Putamen (tissue), 1 donor: ENCODE results near the gene MCCC2.
A peak's percentile ranks its signal among the peaks of the same experiment; 100 is the strongest.
"Not testable (repeated sequence)": the region's sequence is repeated elsewhere in the genome, so short reads cannot be mapped to it uniquely, and the experiment has no call there.

Experiments used
- DNase-seq: peaks from one replicate; pipeline ENCODE4 v3.0.0-alpha.2; 2016; ENCODE audit warnings: low spot score

The MCCC2 gene

DNA sequence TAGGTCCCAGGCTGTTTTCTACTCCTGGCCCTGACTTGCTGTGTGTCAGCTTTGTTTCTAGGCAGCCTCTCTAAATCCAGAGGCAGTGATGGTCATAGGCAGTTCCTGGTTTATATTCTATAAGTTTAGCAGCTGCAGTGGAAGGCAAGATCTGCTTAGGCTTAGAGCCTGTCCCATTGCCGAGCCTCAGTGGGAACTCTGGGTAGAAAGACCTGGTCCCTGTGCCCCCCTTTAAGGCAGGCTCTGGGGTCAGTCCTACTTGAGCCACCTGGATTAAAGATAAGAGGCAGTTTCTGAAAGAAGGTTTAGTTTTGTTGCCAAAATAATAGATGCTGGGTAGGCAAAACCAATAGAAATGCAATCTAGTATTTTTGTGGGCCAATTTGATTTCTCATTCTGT, 13.6 kb downstream of the MCCC2 start:
- DNase-seq: no peak

DNA sequence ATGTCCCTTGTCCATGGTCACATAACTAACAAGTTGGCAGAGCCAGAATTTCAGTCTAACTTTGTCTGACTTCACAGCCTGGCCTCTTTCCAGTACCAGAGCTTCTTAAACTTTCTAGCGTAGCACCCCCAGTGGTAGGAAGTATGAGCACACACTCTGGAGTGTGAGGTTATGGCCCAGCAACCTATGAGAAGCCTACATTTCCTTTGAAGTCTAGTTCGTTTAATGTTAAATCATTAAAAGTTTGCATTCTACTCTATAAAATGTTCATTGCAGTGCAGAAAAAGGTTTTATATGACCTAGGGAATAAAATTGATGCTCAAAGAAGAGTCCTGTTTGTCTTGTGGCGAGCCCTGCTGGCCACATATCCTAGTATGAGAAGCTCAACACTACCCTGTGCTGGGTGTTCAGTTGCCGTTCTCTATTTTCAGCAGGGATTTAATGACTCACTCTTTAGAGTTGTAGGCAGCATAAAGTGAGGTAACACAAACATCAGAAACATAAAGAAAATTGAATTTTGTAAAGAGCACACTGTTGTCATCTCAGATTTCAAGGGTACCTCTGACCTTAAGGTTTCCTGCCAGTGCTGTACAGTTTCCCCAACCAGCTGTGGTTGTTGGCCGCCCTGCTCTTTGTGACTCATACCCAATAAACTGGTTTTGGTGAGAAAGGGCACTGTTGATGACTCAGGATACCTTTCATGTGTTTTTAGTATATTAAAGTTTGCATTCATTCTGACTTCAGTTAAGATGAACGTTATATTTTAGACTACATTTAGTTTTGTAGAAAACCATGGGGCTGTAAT, 14.3 kb downstream of the MCCC2 start:
- peak; percentile 37 for DNase-seq

DNA sequence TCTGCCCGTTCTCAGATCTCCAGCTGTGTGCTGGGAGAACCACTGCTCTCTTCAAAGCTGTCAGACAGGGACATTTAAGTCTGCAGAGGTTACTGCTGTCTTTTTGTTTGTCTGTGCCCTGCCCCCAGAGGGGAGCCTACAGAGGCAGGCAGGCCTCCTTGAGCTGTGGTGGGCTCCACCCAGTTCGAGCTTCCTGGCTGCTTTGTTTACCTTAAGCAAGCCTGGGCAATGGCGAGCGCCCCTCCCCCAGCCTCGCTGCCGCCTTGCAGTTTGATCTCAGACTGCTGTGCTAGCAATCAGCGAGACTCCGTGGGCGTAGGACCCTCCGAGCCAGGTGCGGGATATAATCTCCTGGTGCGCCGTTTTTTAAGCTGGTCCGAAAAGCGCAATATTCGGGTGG, 22.8 kb downstream of the MCCC2 start:
- DNase-seq: not testable (repeated sequence)

DNA sequence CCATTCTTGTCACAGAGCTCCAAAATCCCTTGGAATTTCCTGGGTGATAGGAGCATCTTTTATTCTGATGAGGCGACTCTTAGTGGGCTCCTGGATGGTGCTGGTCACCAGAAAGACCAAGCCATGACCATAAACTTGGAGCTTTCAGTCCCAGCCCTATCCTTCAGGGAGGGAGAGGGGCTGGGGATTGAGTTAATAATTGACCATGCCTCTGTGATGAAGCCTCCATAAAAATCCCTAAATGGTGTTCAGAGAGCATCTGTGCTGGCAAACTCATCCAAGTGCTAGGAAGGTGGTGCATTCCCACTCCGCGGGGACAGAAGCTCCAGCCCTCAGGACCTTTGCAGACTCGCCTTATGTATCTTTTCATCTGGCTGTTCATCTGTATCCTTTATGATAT, 28.7 kb downstream of the MCCC2 start:
- DNase-seq: no peak

GRCh38 chr5:71620630-71621029, 33.5 kb downstream of the MCCC2 start:
- no peak for DNase-seq

- peak; percentile 11 for DNase-seq
Measured at GRCh38 chr5:71621268-71621667, 34.1 kb downstream of the MCCC2 start.

DNA sequence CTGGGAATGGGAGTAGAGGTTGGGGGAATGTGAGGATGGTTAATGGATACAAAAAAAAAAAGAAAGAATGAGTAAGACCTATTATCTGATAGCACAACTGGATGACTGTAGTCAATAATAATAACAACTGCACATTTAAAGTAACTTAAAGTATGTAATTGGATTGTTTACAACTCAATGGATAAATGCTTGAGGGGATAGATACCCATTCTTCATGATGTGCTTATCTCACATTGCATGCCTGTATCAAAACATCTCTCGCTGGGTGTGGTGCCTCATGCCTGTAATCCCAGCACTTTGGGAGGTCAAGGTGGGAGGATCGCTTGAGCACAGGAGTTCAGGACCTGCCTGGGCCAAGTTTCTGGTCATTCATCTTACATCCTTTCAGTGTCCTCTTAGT, 34.6 kb downstream of the MCCC2 start:
- no peak for DNase-seq

DNA sequence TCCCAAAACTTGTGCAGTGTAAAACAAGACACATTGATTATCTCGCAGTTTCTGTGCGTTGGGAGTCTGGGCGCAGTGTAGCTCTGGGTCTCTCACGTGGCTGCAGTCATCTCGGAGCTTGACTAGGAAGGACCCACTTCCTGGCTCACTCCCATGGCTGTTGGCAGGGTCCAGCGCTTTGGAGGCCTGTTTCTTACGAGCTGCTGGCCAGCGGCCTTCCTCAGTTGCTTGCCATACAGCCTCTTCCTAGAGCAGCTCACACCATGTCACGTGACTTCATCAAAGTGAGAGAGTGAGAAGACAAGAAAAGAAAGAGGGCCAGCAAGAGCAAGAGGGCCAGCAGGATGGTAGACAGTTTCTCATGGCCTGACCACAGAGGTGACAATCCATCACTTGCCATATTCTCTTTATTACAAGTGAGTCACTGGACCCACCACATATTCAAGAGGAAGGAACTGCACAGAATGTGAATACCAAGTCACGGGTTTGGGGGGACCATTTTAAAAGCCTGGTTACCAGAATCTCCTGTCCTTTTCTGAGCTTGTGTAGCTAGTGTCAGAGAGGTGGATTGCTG, 36.2 kb downstream of the MCCC2 start:
- peak; percentile 7 for DNase-seq

DNA sequence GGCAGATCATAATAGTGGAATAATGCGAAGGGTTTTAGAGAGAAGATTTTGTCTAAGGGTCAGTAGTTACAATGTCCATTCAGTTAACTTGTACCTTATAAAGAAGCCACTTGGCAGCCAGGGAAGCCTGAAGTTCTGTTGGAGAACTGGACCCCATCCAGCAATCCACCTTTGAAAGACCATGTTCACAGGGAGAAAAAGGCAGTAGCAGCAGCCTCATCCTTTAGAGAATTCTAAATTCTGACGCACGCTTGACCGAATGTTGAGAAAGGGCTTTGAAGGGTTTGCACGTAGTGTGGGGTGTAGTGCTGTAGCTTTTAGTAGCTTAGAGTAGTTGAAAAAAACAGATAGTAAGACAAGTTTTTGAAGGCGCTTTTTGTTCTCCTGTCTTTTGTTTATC, 42.8 kb downstream of the MCCC2 start:
- no peak for DNase-seq

DNA sequence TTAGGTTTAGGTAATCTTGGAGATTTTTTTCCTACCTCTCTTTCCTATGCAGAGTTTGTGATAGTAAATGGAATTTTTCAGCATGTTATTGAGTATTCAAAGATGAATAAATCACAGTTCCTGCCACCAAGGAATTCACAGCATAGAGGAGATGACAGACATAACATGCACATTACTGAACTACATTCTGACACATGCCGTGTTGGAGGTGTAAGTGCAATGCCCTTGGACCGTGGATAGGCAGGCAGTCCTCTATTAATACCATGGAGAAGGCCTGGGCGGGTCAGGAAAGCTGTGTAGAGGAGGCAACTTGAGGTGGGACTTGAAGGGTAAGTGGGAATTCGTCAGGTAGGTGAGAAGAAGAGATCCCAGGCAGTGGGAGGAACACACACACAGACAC, 43.9 kb downstream of the MCCC2 start:
- no peak for DNase-seq

- DNase-seq: no peak
Measured at GRCh38 chr5:71632168-71632567, 45.0 kb downstream of the MCCC2 start.

DNA sequence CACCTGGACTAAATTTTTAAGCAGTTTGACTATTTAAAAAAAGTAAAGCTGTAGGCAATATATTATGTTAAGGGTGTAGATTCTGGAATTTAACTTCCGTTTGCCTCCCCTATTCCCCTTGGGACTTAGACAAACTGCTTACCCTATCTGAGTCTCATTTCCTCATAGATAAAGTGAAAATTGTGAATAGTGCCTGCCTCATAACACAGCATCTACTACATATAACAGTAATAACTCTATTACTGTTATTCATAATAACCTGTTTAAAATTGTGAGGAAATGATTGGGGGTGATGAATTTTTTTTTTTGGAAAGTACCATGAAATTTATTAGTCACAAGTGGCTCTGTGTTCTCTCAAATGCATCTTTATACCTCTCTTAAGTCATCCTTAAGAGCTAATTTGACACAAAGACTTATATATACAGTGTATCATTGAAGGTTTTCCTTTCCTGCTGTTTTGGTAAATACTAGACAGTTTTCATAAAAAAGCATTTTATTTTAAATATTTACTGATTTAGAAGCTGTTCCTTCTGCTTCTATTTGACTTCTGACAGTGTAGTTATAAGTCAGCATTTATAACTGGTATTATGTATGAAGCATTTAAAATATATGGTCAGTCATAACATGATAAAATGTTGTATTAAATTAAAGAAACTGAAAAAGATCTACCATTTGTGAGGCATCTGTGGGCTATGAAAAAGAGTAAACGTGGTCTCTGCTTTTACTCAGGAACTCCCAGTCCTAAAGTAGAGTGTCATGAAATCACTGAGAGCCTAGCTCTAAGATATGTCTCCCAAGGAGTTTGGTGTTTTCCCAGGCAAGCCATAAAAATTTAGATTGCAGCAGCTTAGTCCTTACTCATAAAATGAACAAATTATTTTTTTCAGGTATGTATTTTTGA, 46.4 kb downstream of the MCCC2 start:
- DNase-seq: no peak

- DNase-seq: no peak
Measured at GRCh38 chr5:71637133-71637532, 50.0 kb downstream of the MCCC2 start.

GRCh38 chr5:71640408-71640807, 53.3 kb downstream of the MCCC2 start:
- no peak for DNase-seq

GRCh38 chr5:71645030-71645429, 57.9 kb downstream of the MCCC2 start:
- DNase-seq: no peak

DNA sequence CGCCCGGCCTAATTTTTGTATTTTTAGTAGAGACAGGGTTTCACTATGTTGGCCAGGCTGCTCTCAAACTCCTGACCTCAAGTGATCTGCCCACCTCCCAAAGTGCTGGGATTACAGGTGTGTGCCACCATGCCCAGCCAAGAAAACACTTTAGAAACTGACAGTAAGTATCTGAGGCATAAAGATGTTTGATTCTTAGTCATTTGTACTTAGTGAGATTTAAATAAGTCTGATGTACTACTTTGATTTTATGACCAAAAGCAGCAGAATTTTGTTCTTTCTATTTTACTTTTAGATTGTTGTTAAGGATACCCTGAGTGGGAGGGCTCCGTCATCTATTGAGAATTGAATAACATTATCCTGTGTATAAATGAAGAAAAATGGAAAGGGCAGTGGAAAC, 63.8 kb downstream of the MCCC2 start:
- DNase-seq: not testable (repeated sequence)

DNA sequence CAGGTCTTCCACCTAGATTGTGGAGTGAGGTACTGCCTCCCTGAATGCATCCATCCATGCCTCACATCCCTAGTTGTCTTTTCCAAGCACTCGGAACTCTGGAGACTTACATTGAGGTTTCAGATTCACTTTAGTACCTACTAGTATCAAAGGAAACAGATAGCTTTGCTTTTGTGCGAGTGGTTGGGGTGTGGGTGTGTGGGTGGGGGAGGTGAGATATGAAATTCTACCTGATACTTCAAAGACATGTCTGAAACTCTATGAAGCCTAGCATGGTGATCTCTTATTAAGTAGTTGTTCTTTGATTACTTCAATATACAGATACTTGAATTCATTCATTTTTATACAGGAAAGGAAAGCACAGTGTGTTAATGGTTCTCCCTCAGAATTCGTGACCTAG, 64.4 kb downstream of the MCCC2 start:
- no peak for DNase-seq

GRCh38 chr5:71652349-71652748, 65.2 kb downstream of the MCCC2 start:
- no peak for DNase-seq

DNA sequence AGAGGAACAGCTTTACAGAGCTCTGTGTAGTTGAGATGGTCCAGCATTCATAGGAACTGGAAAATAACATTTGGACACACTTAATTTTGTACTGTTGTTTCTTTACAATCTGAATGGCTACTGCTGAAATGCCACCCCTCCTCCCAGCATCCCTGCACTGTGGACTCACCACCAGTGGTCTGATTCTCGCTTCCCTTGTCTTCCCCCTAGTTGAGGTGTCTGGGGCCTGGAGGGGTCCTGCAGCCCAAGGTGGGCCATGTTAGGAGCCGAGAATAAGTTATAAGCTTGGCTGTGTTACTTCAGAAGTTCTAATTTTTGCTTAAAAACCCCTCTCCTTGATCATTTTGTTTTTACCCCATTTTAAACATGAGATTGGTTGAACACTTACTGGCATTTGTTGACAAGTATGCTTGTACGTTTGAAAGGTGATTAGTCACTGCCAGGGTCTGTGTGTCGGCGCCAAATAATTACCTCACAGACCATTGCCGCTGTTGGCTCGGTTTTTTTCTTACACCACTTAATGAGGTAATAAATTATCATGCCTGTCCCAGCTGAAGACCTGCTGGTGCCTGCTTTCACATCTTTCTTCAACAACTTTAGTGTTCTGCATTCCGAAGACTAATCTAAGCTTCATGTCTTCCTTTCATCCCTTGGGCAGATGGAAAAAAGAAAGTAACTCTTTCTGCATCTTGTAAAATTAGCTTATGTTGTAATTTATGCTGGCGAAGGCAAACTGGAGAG, 65.8 kb downstream of the MCCC2 start:
- DNase-seq: no peak

- DNase-seq: no peak
Measured at GRCh38 chr5:71658916-71659662, 71.9 kb downstream of the MCCC2 start.

DNA sequence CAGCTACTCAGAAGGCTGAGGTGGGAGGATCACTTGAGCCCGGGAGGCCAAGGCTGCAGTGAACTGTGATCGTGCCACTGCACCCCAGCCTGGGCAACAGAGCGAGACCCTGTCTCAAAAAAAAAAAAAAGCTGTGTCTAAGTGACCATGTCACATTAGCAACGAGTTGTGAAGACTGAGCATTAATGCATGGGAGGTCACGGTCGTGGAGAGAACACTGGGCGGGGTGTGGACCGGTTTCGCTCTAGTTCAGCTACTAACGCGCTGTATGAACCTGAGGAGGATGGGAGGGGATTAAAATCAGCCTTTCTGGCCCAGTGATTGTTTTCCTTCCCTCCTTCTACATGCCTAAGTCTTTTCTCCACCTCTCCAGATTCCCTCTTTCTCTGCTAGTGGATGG, 75.2 kb downstream of the MCCC2 start:
- no peak for DNase-seq
